ENCODE results near the gene CLK2. TPM values are rescaled to one million over a fixed set of nuclear protein-coding genes. Genes with fewer than 3 reads are reported as not detected.

The CLK2 gene
- total and polyA plus RNA-seq, 9 of the 15 experiments (the other 6 are each of a cell fraction or from before 2014, with no cell fraction given), result 13.5 to 81.4 (median 39.6) TPM

DNA sequence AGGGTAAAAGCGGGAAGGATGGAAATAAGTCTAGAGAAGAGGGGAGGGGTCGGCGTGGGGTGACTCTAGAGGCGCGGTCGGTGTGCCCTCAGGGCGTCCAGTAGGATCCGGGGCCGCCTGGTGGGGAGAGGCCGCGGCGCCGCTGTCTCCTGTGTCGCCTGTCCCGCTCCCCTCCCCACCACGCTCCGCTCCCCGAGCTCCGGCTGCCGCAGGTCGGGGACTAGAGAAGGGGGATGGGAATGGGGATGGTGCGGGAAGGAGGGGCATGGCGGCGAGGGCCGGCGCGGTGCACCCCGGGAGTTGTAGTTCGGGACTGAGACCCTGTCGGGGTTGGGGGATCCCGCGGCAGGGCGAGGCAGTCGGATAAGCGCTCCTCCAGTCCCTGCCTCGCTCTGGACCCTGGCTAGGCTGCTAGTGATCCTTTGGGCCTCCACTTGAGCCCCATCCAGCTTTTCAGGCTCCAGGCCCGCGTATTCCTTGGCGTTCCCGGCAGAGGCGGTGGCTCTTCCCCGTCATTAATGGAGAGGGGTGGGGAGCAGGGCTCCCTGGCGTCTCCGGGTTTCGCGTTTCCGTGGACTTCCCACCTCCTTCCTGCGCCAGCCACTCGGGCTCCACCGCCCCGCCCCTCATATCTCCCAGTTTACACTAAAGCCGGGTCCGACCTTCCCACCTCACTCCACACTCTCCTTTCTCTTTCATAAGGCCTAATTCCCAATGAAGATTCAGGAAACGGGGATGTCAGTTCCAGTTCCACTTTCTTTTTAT, 17.9 kb downstream of the CLK2 start, which contains the start of gene ENTREP3 (continued):
- TF ChIP-seq CHD2 (IDR thresholded peaks at IDR 0.05; ENCODE audit: low read depth, low read length) (peak; percentile 66), TAF15 (IDR thresholded peaks at IDR 0.05; ENCODE audit: low read depth, low read length) (no peak), MBD2 (IDR thresholded peaks at IDR 0.05; ENCODE audit: borderline replicate concordance, low read depth) (peak; percentile 76), KDM5B (IDR thresholded peaks at IDR 0.05; ENCODE audit: insufficient replicate concordance, low read depth, low read length) (no peak), RUNX1 (IDR thresholded peaks at IDR 0.05; ENCODE audit: low read depth) (no peak), BMI1 (IDR thresholded peaks at IDR 0.05; ENCODE audit: low read length) (no peak), SMARCE1 (IDR thresholded peaks at IDR 0.05) (no peak), NELFE (IDR thresholded peaks at IDR 0.05; ENCODE audit: insufficient read depth, insufficient read length) (no peak), STAG1 (CRISPR knock-in tag; IDR thresholded peaks at IDR 0.05; ENCODE audit: borderline replicate concordance) (no peak), EZH2 (IDR thresholded peaks at IDR 0.05; ENCODE audit: borderline replicate concordance, low read depth, low read length) (no peak), NCOA1 (IDR thresholded peaks at IDR 0.05; ENCODE audit: low read depth) (no peak), TRIM24 (IDR thresholded peaks at IDR 0.05) (no peak), ZNF785 (CRISPR knock-in tag; IDR thresholded peaks at IDR 0.05) (no peak), MAFK (IDR thresholded peaks at IDR 0.05; ENCODE audit: low read length) (no peak), RBFOX2 (IDR thresholded peaks at IDR 0.05; ENCODE audit: low read depth, low read length) (peak; percentile 85), SMARCB1 (IDR thresholded peaks at IDR 0.05; ENCODE audit: insufficient read length, low read depth) (no peak), RBM39 (optimal IDR thresholded peaks at IDR 0.05; ENCODE audit: low read depth, low read length) (no peak)
- TF ChIP-seq, protein P1, sequence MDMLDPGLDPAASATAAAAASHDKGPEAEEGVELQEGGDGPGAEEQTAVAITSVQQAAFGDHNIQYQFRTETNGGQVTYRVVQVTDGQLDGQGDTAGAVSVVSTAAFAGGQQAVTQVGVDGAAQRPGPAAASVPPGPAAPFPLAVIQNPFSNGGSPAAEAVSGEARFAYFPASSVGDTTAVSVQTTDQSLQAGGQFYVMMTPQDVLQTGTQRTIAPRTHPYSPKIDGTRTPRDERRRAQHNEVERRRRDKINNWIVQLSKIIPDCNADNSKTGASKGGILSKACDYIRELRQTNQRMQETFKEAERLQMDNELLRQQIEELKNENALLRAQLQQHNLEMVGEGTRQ (CRISPR knock-in tag; IDR thresholded peaks at IDR 0.05), result no peak
- TF ChIP-seq, protein P2, sequence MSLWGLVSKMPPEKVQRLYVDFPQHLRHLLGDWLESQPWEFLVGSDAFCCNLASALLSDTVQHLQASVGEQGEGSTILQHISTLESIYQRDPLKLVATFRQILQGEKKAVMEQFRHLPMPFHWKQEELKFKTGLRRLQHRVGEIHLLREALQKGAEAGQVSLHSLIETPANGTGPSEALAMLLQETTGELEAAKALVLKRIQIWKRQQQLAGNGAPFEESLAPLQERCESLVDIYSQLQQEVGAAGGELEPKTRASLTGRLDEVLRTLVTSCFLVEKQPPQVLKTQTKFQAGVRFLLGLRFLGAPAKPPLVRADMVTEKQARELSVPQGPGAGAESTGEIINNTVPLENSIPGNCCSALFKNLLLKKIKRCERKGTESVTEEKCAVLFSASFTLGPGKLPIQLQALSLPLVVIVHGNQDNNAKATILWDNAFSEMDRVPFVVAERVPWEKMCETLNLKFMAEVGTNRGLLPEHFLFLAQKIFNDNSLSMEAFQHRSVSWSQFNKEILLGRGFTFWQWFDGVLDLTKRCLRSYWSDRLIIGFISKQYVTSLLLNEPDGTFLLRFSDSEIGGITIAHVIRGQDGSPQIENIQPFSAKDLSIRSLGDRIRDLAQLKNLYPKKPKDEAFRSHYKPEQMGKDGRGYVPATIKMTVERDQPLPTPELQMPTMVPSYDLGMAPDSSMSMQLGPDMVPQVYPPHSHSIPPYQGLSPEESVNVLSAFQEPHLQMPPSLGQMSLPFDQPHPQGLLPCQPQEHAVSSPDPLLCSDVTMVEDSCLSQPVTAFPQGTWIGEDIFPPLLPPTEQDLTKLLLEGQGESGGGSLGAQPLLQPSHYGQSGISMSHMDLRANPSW (CRISPR knock-in tag; IDR thresholded peaks at IDR 0.05), result no peak
- TF ChIP-seq, protein P3, sequence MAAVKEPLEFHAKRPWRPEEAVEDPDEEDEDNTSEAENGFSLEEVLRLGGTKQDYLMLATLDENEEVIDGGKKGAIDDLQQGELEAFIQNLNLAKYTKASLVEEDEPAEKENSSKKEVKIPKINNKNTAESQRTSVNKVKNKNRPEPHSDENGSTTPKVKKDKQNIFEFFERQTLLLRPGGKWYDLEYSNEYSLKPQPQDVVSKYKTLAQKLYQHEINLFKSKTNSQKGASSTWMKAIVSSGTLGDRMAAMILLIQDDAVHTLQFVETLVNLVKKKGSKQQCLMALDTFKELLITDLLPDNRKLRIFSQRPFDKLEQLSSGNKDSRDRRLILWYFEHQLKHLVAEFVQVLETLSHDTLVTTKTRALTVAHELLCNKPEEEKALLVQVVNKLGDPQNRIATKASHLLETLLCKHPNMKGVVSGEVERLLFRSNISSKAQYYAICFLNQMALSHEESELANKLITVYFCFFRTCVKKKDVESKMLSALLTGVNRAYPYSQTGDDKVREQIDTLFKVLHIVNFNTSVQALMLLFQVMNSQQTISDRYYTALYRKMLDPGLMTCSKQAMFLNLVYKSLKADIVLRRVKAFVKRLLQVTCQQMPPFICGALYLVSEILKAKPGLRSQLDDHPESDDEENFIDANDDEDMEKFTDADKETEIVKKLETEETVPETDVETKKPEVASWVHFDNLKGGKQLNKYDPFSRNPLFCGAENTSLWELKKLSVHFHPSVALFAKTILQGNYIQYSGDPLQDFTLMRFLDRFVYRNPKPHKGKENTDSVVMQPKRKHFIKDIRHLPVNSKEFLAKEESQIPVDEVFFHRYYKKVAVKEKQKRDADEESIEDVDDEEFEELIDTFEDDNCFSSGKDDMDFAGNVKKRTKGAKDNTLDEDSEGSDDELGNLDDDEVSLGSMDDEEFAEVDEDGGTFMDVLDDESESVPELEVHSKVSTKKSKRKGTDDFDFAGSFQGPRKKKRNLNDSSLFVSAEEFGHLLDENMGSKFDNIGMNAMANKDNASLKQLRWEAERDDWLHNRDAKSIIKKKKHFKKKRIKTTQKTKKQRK (IDR thresholded peaks at IDR 0.05; ENCODE audit: borderline replicate concordance, low read depth, low read length), result no peak
- TF ChIP-seq, protein P4, sequence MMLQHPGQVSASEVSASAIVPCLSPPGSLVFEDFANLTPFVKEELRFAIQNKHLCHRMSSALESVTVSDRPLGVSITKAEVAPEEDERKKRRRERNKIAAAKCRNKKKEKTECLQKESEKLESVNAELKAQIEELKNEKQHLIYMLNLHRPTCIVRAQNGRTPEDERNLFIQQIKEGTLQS (IDR thresholded peaks at IDR 0.05), result no peak
- TF ChIP-seq, protein P4 (CRISPR knock-in tag; conservative IDR thresholded peaks at IDR 0.05), result no peak
